Endodermal cell (in vitro differentiated cells): ENCODE measurements around the gene EEFSEC. TPM values are rescaled to one million over a fixed set of nuclear protein-coding genes. Genes with fewer than 3 reads are reported as not detected.

Source experiments
- DNase-seq: peaks from one replicate; pipeline ENCODE4 v3.0.0-alpha.2; 2017
- H3K27ac ChIP-seq: 2 replicates; pipeline ENCODE4 v1.5.1; 2013; ENCODE audit warnings: mild to moderate bottlenecking, low read depth, low read length, moderate library complexity
- H3K27me3 ChIP-seq: 2 replicates; pipeline ENCODE4 v1.6.1; 2013; ENCODE audit warnings: mild to moderate bottlenecking, low read length, moderate library complexity; ENCODE audit not compliant: insufficient read depth, control insufficient read depth, poor library complexity, severe bottlenecking
- H3K36me3 ChIP-seq: 2 replicates; pipeline ENCODE4 v1.7.0; 2013; ENCODE audit warnings: mild to moderate bottlenecking, low read length, moderate library complexity; ENCODE audit not compliant: control insufficient read depth, insufficient read depth
- H3K4me1 ChIP-seq: one replicate; pipeline ENCODE4 v1.7.0; 2013; ENCODE audit warnings: low read length; ENCODE audit not compliant: control insufficient read depth, insufficient read depth
- H3K4me3 ChIP-seq: 2 replicates; pipeline ENCODE4 v1.5.1; 2013; ENCODE audit warnings: mild to moderate bottlenecking, low read length, moderate library complexity
- H3K9ac ChIP-seq: 2 replicates; pipeline ENCODE4 v1.6.1; 2013; ENCODE audit warnings: mild to moderate bottlenecking, low read length, moderate library complexity; ENCODE audit not compliant: poor library complexity, severe bottlenecking; ENCODE audit errors: extremely low read depth
- H3K9me3 ChIP-seq: 2 replicates; pipeline ENCODE4 v1.6.1; 2013; ENCODE audit warnings: mild to moderate bottlenecking, low read length, moderate library complexity; ENCODE audit not compliant: control insufficient read depth
- H3K27ac Mint-ChIP-seq: 2 replicates; pipeline ENCODE4 v1.8.0; 2020; ENCODE audit warnings: mixed read lengths
- H3K27me3 Mint-ChIP-seq: 2 replicates; pipeline ENCODE4 v1.8.0; 2021; ENCODE audit warnings: mild to moderate bottlenecking, mixed read lengths; ENCODE audit not compliant: insufficient read depth
- H3K36me3 Mint-ChIP-seq: 2 replicates; pipeline ENCODE4 v1.8.0; 2020; ENCODE audit warnings: low read depth, mixed read lengths
- H3K4me1 Mint-ChIP-seq: 2 replicates; pipeline ENCODE4 v1.8.0; 2020; ENCODE audit warnings: mixed read lengths
- H3K4me3 Mint-ChIP-seq: 2 replicates; pipeline ENCODE4 v1.8.0; 2020; ENCODE audit warnings: mild to moderate bottlenecking, moderate library complexity, mixed read lengths
- H3K9me3 Mint-ChIP-seq: 2 replicates; pipeline ENCODE4 v1.8.0; 2020; ENCODE audit warnings: mild to moderate bottlenecking, mixed read lengths
- WGBS, 2 experiments: methylation state at CpG; one replicate each; pipeline versions ENCODE4 v1.1.5 to v1.1.7; 2013; ENCODE audit warnings: missing lambda C conversion rate in 2 of 2, mixed read lengths in 1 of 2; ENCODE audit not compliant: insufficient coverage in 1 of 2, insufficient read length in 1 of 2; 5-methylcytosine and 5-hydroxymethylcytosine counted together
- total RNA-seq, 2 donors: library from RNA; stranded (reverse); fragmentation: NEBNext Ultra II Directional in 1 of 2; extraction: Animal tissue kit (Norgen Biotek cat#: 25700) in 1 of 2; gene quantifications; 2 replicates in 1 of 2; 3 replicates in 1 of 2; pipeline ENCODE4 v1.2.1, GENCODE V29; 2021
- TF ChIP-seq, protein P1 (sequence below): fragments of 200-600 bp; sonication (generic); conservative IDR thresholded peaks from 2 replicates; pipeline ENCODE4 v1.5.0; 2021; ENCODE audit warnings: antibody characterized with exemption, mild to moderate bottlenecking

The EEFSEC gene
- total RNA-seq, 2 donors from 2014 or later: 11.9 to 15.8 TPM

DNA sequence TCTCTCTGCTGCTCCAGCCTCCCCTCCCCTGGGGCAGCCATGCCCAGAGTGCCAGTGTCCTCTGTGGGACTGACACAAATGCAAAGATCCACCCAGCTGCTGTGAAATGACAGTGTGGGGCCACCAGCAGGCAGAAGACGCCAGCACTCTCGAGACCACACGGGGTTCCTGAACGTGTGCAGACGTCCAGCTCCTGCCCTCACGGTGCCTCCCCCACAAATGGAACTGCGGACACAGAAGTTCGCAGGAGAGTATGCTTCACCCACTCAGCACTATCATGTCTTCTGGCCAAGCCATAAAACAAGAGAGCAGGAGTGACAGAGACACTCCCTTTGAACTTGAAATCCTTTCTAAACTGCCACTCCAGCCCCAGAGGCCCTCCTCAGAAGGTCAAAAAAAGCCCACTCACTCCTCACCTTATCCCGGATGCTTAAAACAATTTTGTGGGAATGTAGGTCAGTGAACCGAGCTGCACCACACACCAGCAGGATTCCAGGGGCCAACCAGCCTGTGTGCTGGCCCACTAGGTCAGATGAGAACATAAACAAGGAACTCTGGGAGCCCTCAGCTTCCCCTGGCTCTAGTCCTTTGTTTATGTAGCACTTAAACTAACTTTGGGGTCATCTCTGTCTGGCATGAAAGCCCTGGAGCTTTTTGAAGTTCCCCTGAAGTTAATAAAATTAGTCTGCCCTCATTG, 200.9 kb downstream of the EEFSEC start:
- no peaks in the 10 kb centered on the region for H3K4me1 ChIP-seq
- Mint-ChIP-seq H3K27me3 (no peaks in the 10 kb centered on the region), H3K27ac (peak overlapping the region; percentile 37), H3K4me1 (peaks cover 4% of the 10 kb centered on the region), H3K4me3 (no peak overlapping the region), H3K36me3 (peaks cover 2% of the 10 kb centered on the region), H3K9me3 (no peaks in the 10 kb centered on the region)
- no peaks in the 10 kb centered on the region for H3K27me3 ChIP-seq
- TF ChIP-seq, protein P1, sequence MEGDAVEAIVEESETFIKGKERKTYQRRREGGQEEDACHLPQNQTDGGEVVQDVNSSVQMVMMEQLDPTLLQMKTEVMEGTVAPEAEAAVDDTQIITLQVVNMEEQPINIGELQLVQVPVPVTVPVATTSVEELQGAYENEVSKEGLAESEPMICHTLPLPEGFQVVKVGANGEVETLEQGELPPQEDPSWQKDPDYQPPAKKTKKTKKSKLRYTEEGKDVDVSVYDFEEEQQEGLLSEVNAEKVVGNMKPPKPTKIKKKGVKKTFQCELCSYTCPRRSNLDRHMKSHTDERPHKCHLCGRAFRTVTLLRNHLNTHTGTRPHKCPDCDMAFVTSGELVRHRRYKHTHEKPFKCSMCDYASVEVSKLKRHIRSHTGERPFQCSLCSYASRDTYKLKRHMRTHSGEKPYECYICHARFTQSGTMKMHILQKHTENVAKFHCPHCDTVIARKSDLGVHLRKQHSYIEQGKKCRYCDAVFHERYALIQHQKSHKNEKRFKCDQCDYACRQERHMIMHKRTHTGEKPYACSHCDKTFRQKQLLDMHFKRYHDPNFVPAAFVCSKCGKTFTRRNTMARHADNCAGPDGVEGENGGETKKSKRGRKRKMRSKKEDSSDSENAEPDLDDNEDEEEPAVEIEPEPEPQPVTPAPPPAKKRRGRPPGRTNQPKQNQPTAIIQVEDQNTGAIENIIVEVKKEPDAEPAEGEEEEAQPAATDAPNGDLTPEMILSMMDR: no peak
- no peak overlapping the region for H3K27ac ChIP-seq
- no peak overlapping the region for H3K4me3 ChIP-seq
- no peaks in the 10 kb centered on the region for H3K9me3 ChIP-seq
- no peaks in the 10 kb centered on the region for H3K36me3 ChIP-seq
- DNase-seq: no peak
- no peak overlapping the region for H3K9ac ChIP-seq
- 85 to 93% methylated on average over 9 to 10 of the region's 10 CpGs for WGBS, 2 experiments

DNA sequence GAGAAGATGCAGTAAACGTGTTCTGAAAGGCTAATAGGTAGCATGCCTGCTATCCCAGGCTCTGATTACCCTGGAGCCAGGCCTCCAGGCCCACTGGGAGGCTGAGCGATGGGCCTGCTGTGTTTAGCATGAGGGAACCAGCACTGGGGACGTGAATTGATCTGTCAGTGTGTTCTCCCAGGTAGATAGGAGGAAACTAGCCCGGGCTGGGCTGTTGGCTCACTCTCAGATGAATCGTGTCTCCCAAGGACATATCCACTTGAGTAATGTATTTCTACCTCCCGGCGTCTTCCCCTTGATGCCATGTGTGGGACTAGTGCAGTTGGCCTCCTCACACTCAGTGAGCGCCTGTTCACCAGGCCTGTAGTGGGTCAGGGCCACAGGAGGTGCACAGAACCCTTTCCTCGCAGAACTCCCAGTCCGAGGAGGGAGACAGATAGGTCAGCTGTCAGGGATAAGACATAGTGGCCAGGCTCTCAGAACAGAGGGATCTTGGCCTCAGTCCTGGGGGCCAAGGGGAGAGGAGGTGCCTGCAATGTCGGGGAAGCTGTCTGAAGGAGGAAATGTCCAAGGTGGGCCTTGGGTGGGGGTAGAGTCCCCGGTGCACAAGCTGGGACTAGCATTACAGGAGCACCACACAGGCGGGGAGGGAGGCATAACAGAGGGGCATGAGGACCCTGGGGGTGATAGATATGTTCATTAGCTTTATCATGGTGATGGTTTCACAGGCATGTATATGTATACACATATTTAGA, 201.7 kb downstream of the EEFSEC start:
- Mint-ChIP-seq H3K4me1 (peaks cover 4% of the 10 kb centered on the region), H3K36me3 (peaks cover 2% of the 10 kb centered on the region), H3K27me3 (no peaks in the 10 kb centered on the region), H3K4me3 (no peak overlapping the region), H3K27ac (no peak overlapping the region), H3K9me3 (no peaks in the 10 kb centered on the region)
- WGBS, 2 experiments: 90 to 96% methylated on average over 7 to 13 of the region's 13 CpGs
- H3K4me3 ChIP-seq: no peak overlapping the region
- H3K9me3 ChIP-seq: no peaks in the 10 kb centered on the region
- no peaks in the 10 kb centered on the region for H3K27me3 ChIP-seq
- no peaks in the 10 kb centered on the region for H3K36me3 ChIP-seq
- H3K9ac ChIP-seq: no peak overlapping the region
- no peak overlapping the region for H3K27ac ChIP-seq
- no peak for DNase-seq
- H3K4me1 ChIP-seq: no peaks in the 10 kb centered on the region
- TF ChIP-seq, protein P1: no peak

DNA sequence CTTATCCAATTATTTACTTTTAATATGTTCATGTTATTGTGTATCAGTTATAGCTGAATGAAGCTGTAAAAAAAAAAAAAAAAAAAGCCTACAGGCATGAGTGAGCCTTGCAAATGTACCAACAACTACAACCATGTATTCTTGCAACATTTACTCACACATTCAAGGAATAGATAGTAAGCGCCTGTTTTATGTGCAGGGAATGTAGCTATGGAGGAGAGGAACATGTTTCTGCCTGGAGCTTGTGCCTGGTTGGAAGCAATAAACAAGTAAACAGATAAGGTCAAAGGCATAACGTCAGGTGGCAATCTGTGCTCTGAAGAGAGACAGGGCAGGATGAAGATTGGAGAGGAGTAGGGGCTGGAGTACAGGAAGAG, 202.2 kb downstream of the EEFSEC start:
- Histone ChIP-seq H3K4me1 (no peaks in the 10 kb centered on the region), H3K9ac (no peak overlapping the region), H3K36me3 (no peaks in the 10 kb centered on the region), H3K27me3 (no peaks in the 10 kb centered on the region), H3K27ac (no peak overlapping the region), H3K4me3 (no peak overlapping the region), H3K9me3 (no peaks in the 10 kb centered on the region)
- Mint-ChIP-seq H3K4me1 (peaks cover 4% of the 10 kb centered on the region), H3K27me3 (no peaks in the 10 kb centered on the region), H3K4me3 (no peak overlapping the region), H3K27ac (no peak overlapping the region), H3K9me3 (no peaks in the 10 kb centered on the region), H3K36me3 (peaks cover 2% of the 10 kb centered on the region)
- no peak for DNase-seq
- WGBS, 2 experiments: 84 to 94% methylated on average over 2 of the region's 2 CpGs
- TF ChIP-seq, protein P1: no peak
